Stimulated activated CD8-positive, alpha-beta memory T cell treated with anti-CD3 and anti-CD28 coated beads, Interleukin-4, amount 100 ng/mL, for 4 hours (primary cell): ENCODE data around the gene PYGM.

ENCODE experiments used
- DNase-seq, 2 donors: peaks; one replicate each; pipeline ENCODE4 v3.0.0-alpha.2; 2020; ENCODE audit warnings: low read depth in 2 of 2, low spot score in 1 of 2

The PYGM gene

GRCh38 chr11:64759722-64760719 is at the start of gene PYGM:
Gene PYGM (minus strand): TSS chr11:64759974. CDS start chr11:64759898, 76 bp downstream.
- DNase-seq = no peak

- no peak for DNase-seq
Observed at GRCh38 chr11:64805481-64805880, 45.7 kb upstream of the PYGM start.

GRCh38 chr11:64804346-64805210 is 44.8 kb upstream of the PYGM start:
- DNase-seq = no peak

- no peak for DNase-seq
Observed at GRCh38 chr11:64803846-64804345, 44.1 kb upstream of the PYGM start.

- DNase-seq = peak; percentile 46 to 69
Observed at GRCh38 chr11:64803158-64803845, 43.5 kb upstream of the PYGM start, which contains the start of gene MAP4K2. Gene MAP4K2 (minus strand): TSS chr11:64803214. CDS start chr11:64803149, 65 bp downstream.

- no peak for DNase-seq
Observed at GRCh38 chr11:64802370-64803157, 42.8 kb upstream of the PYGM start.

- no peak for DNase-seq
Observed at GRCh38 chr11:64801561-64802369, 42.0 kb upstream of the PYGM start.

- no peak for DNase-seq
Observed at GRCh38 chr11:64801158-64801464, 41.3 kb upstream of the PYGM start.

- DNase-seq = no peak
Observed at GRCh38 chr11:64800303-64801157, 40.8 kb upstream of the PYGM start.

- no peak for DNase-seq
Observed at GRCh38 chr11:64799623-64800302, 40.0 kb upstream of the PYGM start.

GRCh38 chr11:64799256-64799622 is 39.5 kb upstream of the PYGM start:
- no peak for DNase-seq

- DNase-seq = no peak
Observed at GRCh38 chr11:64796757-64797541, 37.2 kb upstream of the PYGM start.

GRCh38 chr11:64796047-64796756 is 36.4 kb upstream of the PYGM start:
- no peak for DNase-seq

- no peak for DNase-seq
Observed at GRCh38 chr11:64794526-64794925, 34.8 kb upstream of the PYGM start.

GRCh38 chr11:64793271-64794160 is 33.7 kb upstream of the PYGM start:
- DNase-seq = no peak

- no peak for DNase-seq
Observed at GRCh38 chr11:64792482-64792881, 32.7 kb upstream of the PYGM start.
